ENCODE data around the gene CHST11.
A peak's percentile ranks its signal among the peaks of the same experiment; 100 is the strongest.

CHST11 gene

GRCh38 chr12:104433061-104433460 lies 23.7 kb upstream of the CHST11 start:
- no peak for DNase-seq (ENCODE audit: low spot score)

DNA sequence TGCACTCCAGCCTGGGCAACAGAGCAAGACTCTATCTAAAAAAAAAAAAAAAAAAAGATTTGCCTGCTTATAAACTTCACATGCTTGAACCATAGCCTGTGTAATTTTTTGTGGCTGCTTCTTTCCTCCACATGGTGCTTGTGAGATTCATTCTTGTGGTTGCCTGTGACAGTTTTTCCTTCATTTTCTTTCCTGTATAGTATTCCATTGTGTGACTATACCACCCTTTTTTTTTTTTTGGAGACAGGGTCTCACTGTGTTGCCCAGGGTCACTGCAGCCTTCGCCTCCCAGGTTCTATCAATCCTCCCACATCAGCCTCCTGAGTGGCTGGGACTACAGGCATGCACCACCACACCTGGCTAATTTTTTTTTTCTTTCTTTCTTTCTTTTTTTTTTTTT lies 22.6 kb upstream of the CHST11 start:
- no peak for DNase-seq (ENCODE audit: low spot score)

DNA sequence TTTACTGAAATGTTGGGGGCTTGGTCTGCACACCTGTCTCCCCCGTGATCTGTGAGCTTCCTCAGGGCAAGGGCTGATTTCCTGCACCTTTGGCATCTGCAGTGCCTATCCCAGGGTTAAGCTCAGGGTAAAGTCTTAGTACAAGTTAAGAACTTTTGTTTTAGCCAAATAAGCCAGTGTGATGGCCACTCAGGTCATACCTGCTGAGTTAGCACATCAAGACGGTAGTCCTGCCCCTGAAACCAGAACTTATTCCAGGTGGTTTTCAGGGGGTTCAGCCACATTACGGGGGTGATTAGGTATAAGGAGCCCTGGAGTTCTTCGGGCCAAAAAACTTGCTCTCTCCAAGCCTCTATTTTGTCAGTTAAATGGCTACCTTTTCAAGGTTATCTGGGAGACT lies 21.6 kb upstream of the CHST11 start:
- no peak for DNase-seq (ENCODE audit: low spot score)

DNA sequence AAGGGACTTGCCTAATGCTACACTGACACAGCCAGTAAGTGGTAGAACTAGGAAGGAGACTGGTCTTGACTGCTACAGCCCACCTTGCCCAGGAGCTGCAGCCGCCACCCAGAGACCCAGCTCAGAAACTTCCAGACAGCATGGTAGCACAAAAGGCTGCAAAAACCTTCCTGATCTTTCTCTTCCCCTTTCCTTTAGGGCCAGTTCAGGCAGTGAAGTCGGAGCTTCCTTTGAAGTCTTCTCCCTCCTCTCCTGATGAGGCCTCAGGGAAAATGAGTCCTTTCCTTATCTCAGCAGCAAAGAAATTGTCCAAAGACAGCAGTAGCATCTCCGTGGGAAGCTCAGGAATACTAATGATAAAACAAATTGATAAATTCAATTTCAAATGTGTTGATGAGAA lies 21.0 kb upstream of the CHST11 start:
- DNase-seq (ENCODE audit: low spot score) = no peak

DNA sequence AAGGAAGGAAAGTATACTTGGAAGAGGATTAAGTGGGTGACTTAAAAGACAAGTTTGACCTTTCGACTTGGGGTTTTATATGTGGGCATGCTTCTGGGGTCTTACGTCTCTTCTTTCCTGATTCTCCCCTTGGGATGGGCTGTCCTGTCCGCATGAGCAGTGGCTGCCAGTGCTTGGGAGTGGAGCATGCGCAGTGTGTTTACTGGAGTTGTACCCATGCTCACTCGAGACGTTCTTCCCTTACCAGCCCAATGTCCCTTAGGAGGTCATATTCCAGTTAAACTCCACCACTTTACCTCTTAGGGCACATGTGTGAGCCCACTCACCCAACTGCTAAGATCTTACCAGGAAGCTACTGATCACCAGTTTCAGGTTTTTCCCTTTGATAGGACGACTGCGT lies 20.0 kb upstream of the CHST11 start:
- DNase-seq (ENCODE audit: low spot score) = no peak

DNA sequence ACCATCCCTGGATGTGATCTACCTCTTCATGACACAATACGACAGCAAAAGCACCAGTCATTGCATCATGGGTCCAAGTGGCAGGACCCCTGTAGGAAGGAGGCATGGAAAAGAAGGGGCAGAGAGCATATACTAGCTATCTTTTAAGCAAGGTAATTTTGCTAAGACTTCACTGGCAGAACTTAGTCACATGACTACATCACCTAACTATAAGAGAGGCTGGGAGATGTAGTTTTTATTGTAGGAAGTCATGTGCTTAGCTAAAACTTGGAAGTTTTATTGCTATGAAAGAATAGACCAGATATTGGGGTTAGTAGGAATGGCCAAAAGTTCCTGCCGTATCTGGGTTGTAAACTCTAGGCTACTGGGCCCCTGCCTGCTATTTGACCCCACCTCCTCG lies 18.6 kb upstream of the CHST11 start:
- DNase-seq (ENCODE audit: low spot score) = no peak

DNA sequence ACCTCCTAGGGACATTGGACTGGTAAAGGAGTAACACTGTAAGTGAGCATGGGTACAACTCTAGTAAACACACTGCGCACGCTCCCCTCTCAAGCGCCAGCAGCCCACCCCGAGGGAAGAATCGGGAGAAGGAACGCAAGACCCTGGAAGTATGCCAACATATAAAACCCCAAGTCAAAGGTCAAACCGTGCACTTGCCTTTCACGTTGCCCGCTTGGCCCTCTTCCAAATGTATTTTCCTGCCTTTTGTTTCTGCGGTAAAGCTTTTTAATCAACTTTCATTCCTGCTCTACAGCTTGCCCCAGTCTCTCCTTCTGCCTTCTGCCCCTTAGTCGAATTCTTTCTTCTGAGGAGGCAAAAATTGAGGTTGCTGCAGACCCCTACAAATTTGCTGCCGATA lies 17.6 kb upstream of the CHST11 start:
- no peak for DNase-seq (ENCODE audit: low spot score)

DNA sequence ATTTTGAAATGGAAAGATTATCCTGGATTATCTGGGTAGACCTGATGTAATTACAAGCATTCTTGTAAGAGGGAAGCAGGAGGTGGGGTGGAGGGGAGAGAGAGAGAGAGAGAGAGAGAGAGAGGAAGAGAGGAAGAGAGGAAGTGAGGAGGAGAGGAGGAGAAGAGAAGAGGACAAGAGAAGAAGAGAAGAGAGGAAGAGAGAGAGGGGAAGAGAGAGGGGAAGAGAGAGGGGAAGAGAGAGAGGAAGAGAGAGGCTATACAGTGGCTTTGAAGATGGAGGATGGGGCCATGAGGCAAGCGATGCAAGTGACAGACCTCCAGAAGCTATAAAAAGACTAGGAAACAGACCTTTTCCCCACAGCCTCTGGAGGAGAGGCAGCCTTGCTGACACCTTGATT lies 13.7 kb upstream of the CHST11 start:
- no peak for DNase-seq (ENCODE audit: low spot score)

DNA sequence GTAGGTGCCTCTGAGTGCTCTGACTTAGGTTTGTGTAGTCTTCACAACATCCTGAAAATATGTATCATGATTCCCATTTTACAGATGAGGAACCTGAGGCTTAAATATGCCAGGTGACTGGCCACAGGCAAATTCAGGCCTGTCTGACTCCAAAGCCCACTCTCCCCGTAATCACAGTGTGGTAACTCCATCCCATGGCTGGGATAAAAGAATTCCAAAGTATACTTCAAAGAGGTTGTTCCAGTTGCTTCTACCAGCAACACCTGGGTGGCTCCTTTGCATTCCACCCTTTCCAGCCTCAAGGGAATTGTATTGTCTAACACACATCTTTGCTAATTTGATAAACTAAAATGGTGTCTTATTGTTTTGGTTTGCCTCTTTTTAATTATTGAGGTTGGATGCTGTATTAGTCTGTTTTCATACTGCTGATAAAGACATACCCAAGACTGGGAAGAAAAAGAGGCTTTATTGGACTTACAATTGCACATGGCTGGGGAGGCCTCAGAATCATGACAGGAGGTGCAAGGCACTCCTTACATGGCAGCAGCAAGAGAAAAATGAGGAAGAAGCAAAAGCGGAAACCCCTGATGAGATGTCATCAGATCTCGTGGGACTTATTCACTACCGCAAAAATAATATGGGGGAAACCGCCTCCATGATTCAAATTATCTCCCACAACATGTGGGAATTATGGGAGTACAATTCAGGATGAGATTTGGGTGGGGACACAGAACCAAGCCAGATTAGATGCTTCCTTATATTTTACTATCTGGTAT lies 9.9 kb upstream of the CHST11 start:
- DNase-seq (ENCODE audit: low spot score) = no peak

DNA sequence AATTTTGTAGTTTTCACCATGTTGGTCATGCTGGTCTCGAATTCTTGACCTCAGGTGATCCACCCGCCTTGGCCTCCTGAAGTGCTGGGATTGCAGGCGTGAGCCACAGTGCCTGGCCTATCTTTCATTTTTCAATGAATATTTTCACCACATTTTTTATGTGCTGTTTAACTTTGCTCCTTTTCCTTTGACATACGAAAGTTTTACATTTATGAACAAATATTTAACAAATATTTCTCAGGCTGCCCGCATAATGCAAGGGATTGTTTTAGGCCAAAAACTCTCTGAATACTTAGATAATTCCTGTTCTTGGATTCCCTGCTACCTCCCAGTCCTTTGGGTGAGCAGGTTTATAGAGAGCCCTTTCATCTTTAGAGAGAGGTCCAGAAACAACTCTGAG lies 8.7 kb upstream of the CHST11 start:
- no peak for DNase-seq (ENCODE audit: low spot score)

- DNase-seq (ENCODE audit: low spot score) = no peak
Measured at GRCh38 chr12:104448451-104448850, 8.3 kb upstream of the CHST11 start.

DNA sequence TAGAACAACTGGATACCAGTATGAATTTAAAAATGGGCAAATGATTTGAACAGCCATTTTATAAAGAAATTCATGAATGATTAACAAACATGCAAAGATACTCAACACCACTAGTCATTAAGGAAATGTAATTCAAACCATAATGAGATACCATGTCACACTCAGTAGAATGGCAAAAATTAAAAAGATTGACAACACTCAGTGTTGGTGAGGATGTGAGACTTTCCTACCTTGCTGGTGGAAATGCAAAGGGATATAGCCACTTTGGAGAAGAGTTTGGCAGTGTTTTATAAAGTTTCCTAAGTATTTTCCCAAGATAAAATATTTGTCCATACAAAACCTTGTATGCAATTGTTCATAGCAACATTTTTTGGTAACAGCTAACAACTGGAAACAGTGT lies 6.0 kb upstream of the CHST11 start:
- DNase-seq (ENCODE audit: low spot score) = no peak

DNA sequence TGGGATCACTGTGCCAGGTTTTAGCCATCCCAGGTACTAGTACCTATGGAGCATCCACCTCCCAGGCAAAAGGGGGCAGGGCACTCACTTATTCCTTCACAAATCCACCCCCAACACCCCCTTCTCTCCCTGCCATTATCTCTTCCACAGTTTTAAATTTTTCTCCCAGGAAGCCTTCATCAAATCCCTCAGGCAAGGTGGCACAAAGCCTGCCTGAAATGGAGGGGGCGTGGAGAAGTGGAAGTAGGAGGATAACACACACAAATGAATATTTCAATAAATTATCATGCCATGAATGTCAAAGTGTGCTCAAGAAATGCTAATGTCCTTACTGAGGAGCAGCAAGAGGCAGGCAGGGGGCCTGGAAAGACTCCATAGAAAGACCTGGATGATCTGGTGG lies 4.7 kb upstream of the CHST11 start:
- no peak for DNase-seq (ENCODE audit: low spot score)

DNA sequence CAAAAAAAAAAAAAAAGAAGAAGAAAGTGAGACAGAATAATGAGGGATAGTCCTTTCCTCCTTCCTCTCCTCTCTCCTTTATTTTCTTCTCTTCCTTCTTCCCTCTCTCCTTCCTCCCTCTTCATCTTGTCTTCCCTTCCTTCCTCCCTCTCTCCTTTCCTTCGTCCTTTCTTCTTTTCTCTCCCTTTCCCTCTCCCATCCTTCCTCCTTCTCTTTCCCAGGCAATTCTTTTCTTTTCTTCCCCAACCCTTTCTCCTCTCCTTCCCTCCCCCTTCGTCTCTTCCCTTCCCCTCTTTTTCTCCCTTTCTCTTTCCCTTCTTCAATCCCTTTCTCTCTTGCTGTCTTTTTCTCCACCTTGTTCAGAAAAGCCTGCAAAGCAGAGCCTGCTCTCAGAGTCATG lies 3.6 kb upstream of the CHST11 start:
- DNase-seq (ENCODE audit: low spot score) = no peak

- no peak for DNase-seq (ENCODE audit: low spot score)
Measured at GRCh38 chr12:104454997-104455396, 1.8 kb upstream of the CHST11 start.

- DNase-seq (ENCODE audit: low spot score) = no peak
Measured at GRCh38 chr12:104455578-104456416, 951 bp upstream of the CHST11 start.

GRCh38 chr12:104456950-104457745 lies 400 bp downstream of the CHST11 start:
- peak; percentile 44 for DNase-seq (ENCODE audit: low spot score)

DNA sequence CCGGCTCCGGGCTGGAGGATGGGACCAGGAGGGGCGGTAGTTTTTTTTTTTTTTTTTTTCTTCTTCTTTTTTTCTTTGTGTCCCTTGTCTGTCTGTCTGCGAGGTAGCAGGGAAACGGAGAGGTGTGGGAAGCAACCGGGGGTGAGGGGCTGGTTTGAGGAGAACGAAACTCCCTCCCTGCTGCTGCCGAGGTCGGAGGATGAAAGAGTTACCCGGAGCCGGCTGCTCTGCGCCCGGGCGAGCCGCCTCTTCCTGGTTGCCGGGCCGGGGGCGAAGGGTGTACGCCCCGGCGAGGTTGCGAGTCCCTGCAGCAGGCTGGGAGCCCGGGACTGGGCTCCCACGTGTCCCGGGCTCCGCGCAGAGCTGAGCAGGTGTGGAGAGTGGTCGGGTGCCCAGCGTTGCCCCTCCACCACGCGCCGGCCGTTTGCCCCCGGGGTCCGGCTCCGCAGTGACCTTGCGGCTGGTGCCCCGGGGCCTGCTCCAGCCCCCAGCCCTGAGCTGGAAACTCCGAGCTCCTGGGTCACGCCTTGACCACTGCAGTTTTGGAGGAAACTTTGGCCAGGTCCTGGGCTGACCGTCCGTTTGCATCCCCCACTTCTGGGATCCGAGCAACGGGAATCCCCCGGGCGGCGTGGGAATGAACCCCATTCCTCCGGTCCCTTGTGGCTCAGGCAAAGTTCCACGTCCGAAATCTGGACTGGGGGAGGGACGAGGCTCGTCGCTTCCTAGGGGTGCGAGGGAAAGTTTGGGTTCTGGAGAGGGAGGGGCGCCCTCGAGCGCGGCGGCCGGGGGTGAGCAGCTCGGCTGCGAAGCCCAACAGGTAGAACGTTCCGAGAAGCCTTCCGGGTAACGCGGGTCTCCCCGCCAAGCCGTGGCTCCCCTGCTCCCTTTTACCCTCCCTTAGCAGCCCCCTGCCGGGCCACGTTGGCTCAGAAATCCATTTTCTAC lies 1.3 kb downstream of the CHST11 start:
- peak; percentile 54 for DNase-seq (ENCODE audit: low spot score)

DNA sequence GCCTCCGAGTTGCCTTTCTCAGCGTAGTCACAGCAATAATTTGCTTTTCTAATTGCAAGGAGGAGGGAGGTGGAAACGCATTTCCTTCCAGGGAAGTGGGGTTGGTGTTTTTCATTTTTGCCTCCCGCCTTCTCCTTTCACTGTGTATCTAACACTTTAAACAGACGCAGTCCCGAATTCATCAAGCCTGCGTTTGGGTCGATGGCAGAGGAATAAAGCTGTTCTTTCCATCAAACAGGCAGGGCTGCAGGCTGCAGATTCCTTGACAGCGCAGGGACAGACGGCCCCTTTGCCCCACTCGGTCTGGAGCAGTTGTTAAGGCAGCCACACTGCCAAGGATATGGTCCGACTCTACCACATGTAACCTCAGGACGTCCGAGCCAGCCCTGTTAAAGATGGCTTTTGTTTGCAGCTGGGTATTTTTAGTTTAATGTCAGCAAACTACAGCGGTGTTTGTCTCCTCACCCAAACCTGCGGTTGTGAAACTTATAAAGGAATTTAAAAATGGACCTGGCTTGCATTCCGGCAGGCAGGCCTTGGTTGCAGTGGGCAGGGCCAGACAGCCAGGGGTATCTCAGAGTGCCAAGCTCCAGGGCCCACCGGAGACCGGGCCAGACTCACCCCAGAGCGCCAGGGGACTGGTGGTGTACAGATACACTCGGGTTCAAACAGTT lies 2.1 kb downstream of the CHST11 start:
- DNase-seq (ENCODE audit: low spot score) = no peak

DNA sequence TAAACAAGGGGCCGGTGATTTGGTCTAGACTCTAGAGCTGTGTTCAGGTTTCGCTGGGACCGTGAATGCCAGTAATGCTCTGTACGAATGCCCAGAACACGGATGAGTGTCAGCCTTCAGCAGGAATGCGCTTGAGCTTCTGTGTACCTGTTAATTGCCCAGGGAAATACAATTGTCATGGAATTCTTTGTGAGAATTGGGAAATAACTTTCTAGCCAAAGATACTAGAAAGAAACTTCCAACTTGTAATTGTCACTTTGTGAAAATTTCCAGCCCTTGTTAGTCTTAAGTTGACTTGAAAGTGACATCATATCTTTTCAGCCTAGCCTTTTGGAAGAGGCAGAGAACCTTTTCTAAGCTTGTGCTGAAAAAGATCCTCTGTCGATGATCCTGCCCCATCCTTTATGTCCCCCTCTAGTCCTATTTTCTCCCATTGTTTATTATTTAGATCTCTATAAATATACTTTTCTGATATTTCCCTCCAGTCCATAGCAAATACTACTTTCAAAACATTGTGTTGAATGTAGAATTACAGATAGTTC lies 2.7 kb downstream of the CHST11 start:
- no peak for DNase-seq (ENCODE audit: low spot score)

Measured in CD4-positive, alpha-beta T cell treated with Interleukin-15 for 4 hours (primary cell).